Activated CD8-positive, alpha-beta memory T cell treated with anti-CD3 and anti-CD28 coated beads, Interleukin-2, amount 50 U/mL, for 1 hour (primary cell): Measurements from ENCODE around the gene USP2.
"Not testable (repeated sequence)": the region's sequence is repeated elsewhere in the genome, so short reads cannot be mapped to it uniquely, and the experiment has no call there.

Experiments used
- DNase-seq: peaks from one replicate; pipeline ENCODE4 v3.0.0-alpha.2; 2020; ENCODE audit errors: extremely low read depth

The USP2 gene

GRCh38 chr11:119414321-119414720, 32.8 kb upstream of the USP2 start:
- no peak for DNase-seq

GRCh38 chr11:119412072-119412471, 30.6 kb upstream of the USP2 start:
- no peak for DNase-seq

- no peak for DNase-seq
Observed at GRCh38 chr11:119410501-119410900, 29.0 kb upstream of the USP2 start.

DNA sequence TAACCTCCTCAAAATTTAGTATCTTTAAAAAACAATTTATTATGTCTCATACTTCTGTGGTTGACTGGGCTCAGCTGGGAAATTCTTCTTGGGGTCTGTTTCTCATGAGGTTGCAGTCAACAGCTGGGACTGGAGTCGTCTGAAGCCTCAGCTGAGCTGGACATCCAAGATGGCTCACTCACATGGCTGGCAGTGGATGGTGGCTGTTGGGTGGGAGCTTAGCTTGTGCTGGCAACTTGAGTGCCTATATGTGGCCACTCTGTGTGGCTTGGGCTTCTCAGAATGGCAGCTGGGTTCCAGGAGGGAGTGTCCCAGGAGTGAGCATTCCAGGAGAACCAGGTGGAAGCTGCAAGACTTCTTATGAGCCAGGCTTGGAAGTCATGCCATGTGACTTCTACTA, 28.2 kb upstream of the USP2 start:
- DNase-seq: no peak

DNA sequence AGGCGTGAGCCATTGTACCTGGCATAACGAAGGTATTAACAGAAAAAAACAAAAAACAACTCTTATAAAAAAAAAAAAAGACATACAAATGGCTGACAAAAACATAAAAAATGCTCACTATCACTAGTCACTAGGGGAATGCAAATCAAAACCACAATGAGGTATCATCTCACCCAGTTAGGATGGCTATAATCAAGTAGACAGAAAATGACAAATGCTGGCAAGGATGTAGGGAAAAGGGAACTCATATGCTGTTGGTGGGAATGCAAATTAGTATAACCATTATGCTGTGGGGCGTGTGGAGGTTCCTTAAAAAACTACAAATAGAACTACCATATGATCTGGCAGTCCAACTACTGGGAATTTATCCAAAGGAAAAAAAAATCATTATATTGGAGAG, 24.5 kb upstream of the USP2 start:
- DNase-seq: no peak

- DNase-seq: not testable (repeated sequence)
Observed at GRCh38 chr11:119405448-119405847, 24.0 kb upstream of the USP2 start.

DNA sequence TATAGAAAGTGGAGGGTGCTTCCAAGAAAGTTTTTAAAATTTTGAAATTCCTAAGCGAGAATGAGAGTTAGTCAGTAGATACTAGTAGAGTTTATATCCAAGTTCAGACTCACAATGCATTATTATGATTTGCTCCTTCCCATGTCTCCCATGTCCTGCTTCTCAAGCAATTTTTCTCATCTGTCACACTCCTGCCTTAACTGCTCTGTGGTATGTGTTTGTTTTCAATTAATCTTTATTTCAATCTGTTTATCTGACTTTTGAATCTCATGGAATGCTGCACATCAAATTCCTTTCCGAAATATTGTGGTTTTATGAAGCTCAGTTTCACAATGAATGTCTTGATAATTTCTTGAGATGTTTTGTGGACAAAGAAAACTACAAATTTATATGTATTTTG, 23.4 kb upstream of the USP2 start:
- no peak for DNase-seq

DNA sequence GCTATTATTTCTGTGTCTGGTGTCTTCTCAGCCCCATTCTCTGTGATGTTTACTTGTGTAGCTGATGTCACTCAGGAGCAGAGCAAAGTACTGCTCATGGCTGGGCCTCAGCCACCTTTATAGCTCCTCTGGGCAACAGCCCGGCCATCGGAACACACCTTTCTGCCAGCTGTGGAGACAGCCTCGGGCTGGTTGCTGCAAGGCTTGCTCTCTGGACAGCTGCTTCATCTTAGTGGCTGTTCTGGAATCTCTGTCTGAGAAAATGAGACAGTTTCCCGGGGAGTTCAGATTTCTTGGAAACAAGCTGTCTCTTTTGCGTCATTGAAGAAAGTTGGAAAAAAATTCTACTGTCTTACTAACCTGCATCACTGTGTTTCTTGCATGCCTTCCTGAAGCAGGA, 21.5 kb upstream of the USP2 start:
- no peak for DNase-seq

GRCh38 chr11:119402470-119402869, 21.0 kb upstream of the USP2 start:
- no peak for DNase-seq

GRCh38 chr11:119400860-119401259, 19.4 kb upstream of the USP2 start:
- no peak for DNase-seq

GRCh38 chr11:119397740-119398139, 16.2 kb upstream of the USP2 start:
- no peak for DNase-seq

- no peak for DNase-seq
Observed at GRCh38 chr11:119396835-119397234, 15.3 kb upstream of the USP2 start.

- no peak for DNase-seq
Observed at GRCh38 chr11:119391275-119391674, 9.8 kb upstream of the USP2 start.

DNA sequence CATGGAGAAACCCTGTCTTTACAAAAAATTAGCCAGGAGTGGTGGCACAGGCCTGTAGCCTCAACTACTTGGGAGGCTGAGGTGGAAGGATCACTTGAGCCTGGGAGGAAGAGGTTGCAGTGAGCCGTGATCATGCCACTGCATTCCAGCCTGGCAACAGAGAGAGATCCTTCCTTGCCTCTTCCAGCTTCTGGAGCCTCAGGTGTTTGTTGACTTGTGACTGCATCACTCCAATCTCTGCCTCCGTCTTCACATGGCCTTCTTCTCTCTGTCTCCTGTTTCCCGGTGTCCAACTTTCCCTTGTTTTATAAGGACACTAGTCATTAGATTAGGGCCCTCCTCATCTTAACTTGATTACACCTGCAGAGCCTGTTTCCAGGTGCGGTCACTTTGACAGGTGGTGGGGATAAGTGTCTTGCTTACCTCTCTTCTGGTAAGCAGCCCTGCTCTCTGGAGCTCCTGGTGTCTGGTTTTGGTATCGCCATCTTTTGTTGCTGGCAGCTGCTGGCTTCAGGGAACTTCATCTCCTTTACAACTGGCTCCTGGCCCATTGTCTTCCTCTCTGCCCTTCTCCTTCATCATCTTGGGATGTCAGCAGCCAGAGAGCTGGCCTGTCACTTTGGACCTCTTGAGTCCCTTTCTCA, 8.2 kb upstream of the USP2 start:
- DNase-seq: no peak

DNA sequence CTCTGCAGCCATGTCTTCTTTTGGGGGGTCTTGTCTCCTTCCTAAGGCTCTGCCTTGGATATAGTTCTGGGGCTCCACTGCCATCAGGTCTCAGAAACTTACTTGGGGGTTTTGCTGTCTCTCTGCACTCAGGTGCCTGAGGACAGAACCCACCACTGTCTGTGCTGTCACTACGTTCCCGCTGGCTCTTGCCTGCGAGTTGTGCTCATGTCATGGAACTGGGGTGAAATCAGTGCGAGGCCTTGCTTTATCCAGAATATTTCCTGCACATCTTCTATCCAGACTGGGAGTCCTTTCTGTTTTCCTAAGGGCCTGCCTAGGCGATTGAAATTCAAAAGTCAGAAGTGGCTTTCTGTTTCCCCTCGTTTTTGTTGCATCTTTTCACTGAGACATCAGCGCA, 6.6 kb upstream of the USP2 start:
- DNase-seq: no peak

DNA sequence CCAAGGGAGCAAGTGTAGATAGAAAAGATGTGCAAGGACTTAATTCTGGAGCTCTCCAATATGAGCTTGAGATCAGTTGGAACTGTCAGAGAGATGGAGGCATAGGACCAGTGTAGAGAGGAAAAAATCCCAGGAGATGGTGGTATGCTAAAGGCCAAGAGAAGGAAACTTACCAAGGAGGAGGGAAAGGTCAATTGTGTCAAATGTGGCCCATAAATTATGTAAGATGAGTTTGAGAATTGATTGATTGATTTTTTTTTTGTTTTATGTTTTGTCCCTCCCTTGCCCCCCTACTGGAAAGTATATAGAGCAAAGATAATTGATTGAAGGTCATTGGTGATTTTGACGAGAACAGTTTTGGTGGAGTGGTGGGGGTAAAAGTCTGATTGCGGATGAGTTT, 2.8 kb upstream of the USP2 start:
- no peak for DNase-seq

GRCh38 chr11:119382513-119382912, 1.0 kb upstream of the USP2 start:
- DNase-seq: not testable (repeated sequence)

- no peak for DNase-seq
Observed at GRCh38 chr11:119382101-119382500, 611 bp upstream of the USP2 start.

DNA sequence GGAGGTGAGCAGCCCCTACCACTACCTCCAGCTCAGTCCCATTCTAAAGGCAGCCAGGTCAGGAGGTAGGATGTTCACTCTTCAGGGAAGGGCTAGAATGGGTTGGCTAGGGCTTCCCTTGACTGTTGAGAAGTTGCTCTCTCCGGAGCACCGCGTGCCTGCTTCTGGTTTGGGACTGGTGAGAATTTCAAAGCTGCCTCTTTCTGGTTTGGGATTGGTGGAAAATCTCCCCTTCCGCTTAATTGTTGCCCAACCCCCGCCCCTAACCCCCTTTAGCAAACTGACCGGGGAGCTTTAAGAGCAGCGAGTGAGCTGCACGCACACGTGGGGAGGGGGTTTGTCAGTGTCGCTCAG, 686 bp downstream of the USP2 start:
- DNase-seq: no peak

- DNase-seq: no peak
Observed at GRCh38 chr11:119380160-119380826, 1.2 kb downstream of the USP2 start.

DNA sequence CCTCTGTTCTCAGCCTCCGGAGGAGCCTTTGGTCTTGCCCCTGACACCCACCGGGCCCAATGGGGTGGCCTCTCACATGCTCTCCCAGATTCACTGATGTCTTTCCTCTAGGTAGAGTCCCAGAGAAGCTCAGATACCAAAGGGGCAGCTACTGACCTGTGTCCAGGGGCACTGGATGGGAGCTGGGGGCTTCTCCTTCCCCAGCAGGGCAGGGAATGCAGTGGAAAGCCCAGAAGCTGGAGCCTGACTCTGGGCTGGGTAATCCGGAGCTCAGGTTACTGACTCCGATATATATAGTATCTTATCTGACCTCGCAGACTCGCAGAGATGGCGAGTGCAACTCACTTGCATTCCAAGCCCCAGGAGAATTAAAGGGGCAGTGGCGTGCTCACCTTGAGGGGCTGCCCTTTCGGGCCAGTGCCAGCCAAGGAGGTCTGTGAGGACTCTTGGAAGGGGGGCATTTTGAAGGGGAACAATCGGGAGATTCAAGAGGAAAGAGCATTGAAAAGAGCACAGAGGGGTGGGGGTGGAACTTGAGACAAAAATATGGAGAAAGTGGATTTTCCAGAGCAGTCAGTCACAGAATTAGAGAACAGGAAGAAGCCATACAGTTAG, 2.5 kb downstream of the USP2 start:
- DNase-seq: no peak

GRCh38 chr11:119377961-119378667, 3.4 kb downstream of the USP2 start:
- no peak for DNase-seq
